ENCODE results near the gene PRR7.

PRR7 gene

GRCh38 chr5:177501874-177502678, 55.5 kb downstream of the PRR7 start:
- DNase-seq: no peak

- no peak for DNase-seq
These were observed 56.3 kb downstream of the PRR7 start for GRCh38 chr5:177502886-177503285.

GRCh38 chr5:177503351-177504085, 56.9 kb downstream of the PRR7 start:
- no peak for DNase-seq

GRCh38 chr5:177504086-177505056, 57.8 kb downstream of the PRR7 start:
- DNase-seq: no peak

- DNase-seq: no peak
These were observed 58.5 kb downstream of the PRR7 start for GRCh38 chr5:177505075-177505474.

Data from NCI-H774 (cell line).